ENCODE data around the gene MUSK.
"Not testable (repeated sequence)": the region's sequence is repeated elsewhere in the genome, so short reads cannot be mapped to it uniquely, and the experiment has no call there.

MUSK gene

DNA sequence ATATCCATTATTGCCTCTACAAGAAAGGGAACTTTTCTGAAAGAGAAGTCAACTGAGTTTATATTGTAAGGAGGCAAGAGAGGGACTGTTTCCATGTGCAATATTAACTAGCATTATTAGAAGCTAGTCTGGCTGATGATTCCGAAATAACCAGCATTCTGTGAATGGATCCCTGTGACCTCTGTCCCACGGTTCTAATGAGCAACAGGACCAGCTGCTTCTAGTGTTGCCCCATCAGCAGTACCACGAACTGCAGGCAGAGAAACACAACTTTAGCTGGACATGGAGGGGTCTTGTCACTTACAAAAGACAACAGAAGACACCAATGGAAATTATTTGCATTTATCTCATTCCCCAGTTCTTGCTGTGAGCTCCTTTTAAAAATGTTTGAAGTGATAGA is 95.4 kb downstream of the MUSK start:
- DNase-seq = no peak

GRCh38 chr9:110765926-110766325 is 97.3 kb downstream of the MUSK start:
- DNase-seq = no peak

GRCh38 chr9:110767559-110768063 is 99.0 kb downstream of the MUSK start:
- no peak for DNase-seq

- DNase-seq = no peak
Measured at GRCh38 chr9:110768886-110769285, 100.3 kb downstream of the MUSK start.

DNA sequence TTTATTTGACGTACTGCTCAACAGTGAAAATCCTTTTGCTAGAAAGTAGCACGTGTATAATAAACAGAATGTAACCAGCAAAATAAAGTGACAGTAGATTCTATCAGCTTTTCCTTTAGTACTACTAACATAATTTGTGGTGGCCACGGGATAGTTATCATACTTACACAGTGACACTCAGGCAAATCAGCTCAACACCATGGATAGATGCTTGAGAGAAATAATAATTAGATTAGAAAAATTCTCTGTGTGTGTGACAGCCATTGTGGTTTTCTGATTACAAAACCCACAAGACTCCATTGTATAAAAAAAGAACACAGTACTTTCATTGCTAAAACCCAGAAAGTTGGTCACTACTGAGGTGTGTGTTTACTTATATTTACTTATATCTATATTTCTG is 101.1 kb downstream of the MUSK start:
- no peak for DNase-seq

DNA sequence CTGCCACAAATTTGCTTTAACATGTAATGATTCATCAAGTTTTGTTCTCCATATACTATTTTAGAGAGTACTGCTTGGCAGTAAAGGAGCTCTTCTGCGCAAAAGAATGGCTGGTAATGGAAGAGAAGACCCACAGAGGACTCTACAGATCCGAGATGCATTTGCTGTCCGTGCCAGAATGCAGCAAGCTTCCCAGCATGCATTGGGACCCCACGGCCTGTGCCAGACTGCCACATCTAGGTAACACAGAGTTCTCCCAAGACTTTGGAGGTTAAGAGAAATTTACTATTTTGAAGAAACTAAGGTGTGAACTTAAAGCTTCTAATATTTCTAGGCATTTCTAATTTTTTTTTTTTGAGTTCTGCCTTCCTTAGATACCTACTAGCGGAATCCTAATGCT is 107.1 kb downstream of the MUSK start:
- no peak for DNase-seq

DNA sequence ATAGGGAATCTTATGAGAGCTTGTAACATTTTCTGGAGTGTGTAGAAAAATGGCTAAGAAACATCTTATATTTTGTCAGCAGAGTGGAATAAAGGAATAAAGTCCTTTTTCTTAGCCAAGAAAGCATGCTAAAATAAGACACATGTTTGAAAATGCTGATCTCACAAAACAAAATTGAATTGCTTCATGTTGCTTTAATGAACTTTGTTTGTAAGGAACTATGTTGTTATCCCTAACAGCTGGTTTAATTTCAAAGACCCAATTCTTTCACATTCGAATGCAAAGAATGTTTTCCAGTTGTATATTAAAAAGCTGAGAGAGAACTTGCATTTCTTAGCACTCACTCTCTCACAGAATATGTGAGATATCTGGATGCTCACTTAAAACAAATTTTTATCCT is 107.6 kb downstream of the MUSK start:
- DNase-seq = no peak

DNA sequence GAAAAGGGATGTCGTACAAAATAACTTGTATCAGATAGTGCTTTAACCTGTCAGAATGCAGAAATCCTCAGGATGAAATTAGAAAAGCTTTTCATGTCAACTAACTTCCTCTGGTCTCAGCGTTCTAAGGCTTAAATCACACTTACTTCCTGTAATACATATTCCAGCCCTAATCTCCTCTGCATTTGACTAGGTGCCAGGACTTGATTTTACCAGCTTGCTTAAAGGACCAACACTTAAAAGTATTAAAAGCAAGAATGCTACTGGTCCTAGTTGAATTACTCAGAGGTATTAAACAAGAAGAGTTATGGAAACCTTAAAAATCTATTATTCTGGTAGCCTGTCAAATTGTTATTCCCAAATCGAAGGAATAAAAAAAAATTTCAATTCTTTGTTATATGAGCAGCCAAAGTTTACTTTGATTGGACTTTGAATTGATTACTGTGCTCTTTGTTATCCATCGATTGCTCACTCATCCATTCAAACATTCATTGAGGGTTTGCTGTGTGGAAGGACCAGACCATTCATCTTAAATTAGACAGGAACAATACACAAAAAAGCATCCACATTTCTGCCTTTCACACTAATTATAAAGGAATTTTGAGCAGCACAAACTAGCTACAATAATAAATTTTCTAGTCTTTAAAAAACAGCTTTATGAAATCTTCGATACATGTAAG is 108.7 kb downstream of the MUSK start:
- DNase-seq = no peak

DNA sequence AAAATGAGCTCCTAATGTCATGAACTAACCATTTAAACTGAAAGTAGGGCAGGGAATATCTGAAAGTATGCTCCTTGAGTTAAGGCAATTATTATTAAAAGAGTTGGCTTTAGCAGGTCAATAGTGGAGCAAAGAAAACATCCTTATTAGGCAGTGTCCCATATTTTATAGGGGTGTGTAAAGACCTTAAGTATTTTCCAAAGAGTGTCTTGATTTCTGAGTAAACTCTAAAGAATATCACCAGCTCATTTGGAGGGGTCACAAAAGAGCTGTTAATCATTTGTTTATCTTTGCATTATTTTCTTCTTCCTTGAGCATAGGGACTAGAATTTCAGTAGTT is 109.3 kb downstream of the MUSK start:
- DNase-seq = no peak

DNA sequence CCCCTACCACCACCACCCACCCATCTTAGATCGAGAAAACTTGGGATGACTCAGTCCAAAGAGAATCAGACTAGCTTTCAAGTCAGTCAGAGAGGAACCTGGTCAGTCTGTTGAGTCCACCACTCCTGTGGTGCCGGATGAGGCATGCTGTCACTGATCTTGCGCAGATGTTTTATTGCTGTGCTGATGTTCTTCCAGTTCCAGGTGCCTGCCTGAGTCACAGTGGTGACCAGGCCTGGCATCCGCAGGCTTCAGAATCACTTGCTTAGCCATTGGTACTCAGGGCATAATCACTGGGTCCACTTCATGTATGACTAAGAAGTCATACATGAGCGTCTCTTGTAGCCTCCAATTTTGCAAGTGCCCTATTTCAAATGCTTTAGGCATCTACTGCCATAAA is 114.1 kb downstream of the MUSK start:
- no peak for DNase-seq

DNA sequence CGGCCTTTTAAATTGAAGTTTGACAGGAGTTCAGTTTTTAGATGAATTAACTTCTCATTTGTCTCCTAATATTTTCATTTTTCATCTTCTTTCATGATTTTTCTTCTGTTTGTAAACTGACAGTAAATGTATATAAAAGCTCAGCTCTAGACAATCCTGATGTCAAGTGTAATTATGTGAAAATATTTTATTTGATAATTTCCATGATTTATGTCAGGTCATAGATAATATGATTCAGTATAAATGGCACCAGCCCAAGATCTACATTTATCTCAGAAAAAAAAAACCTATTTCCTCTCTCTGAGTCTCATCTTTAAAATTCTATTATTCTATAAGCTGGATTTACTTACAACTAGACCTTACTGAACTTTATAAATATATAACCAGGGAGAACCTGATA is 115.7 kb downstream of the MUSK start:
- DNase-seq = no peak

- DNase-seq = no peak
Measured at GRCh38 chr9:110785166-110785565, 116.6 kb downstream of the MUSK start.

DNA sequence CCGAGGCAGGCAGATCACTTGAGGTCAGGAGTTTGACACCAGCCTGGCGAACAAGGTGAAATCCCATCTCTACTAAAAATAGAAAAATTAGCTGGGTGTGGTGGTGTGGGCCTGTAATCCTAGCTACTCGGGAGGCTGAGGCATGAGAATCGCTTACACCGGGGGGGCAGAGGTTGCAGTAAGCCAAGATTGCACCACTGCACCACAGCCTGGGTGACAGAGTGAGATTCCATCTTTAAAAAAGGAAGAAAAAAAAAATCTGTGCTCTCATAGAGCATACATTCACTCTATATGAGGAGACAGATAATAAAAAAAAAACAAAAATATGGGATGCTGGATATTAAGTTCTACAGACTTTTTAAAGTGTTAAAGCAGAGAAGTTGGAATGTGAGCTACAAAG is 119.8 kb downstream of the MUSK start:
- not testable (repeated sequence) for DNase-seq

- no peak for DNase-seq
Measured at GRCh38 chr9:110788871-110789270, 120.3 kb downstream of the MUSK start.

DNA sequence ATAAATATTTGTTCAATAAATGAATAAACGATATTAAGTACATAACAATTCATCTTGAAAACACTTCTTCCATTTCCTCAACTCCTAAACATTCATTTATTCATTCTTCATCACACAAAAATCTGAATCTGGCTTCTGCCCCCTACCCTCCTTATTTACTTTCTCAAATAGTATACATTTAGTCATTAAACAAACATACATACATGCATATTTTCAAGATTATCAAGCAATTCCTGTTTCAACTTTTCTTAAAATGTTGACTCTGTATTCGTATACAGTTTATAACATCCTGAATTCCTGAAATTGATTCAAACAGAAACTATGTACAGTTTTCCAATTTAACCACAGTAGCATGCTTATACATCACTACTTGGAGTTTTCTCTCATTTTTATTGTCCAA is 129.0 kb downstream of the MUSK start:
- DNase-seq = no peak

GRCh38 chr9:110799396-110799795 is 130.8 kb downstream of the MUSK start:
- DNase-seq = no peak

DNA sequence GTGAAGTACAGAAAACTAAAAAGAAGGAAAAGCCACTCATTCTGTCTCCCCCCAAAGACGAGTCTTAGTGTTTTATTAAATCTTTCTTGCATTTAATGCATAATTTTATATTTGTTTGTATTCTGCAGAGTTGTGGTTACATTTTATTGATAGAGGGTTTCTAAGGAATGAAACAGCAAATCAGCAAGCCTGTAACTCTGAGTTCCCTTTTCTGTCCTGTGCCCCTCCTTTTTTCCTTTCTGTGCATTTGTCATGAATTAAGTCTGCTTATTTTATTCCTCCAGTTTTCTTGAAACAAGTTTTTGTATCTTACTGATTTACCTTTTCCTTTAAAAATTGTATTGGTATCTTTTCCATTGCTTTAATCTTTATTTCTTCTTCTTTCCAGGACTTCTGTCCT is 132.8 kb downstream of the MUSK start:
- no peak for DNase-seq

DNA sequence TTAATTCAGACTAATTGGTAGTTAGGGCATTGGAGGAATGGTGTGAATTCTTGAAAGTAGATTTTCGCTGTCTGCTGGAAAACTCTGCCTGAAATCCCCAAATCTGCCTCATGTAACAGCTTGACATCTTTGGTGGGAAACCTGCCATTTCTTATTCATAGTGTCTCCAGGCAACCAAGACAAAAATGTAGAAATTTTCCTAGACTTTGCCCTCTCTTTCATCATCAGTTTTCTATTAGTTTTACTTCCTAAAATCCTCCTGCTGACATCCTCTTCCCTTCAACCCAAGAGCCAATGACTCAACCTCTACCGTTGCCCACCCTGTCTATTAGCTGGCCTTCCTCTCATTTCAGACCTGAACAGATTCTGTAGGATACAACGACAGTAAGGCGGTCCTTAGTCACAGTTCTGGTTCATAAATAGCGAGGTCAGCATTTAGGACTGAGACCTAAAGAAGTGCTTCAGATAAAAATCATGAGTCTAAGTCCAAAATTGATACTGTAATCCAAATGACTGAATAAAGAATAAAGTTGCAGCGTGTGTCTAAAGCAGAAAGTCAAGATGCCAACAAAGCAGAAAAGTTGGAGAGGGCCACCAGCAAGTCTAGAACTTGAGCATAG is 133.9 kb downstream of the MUSK start:
- no peak for DNase-seq

GRCh38 chr9:110807956-110808598 is 139.5 kb downstream of the MUSK start:
- no peak for DNase-seq

DNA sequence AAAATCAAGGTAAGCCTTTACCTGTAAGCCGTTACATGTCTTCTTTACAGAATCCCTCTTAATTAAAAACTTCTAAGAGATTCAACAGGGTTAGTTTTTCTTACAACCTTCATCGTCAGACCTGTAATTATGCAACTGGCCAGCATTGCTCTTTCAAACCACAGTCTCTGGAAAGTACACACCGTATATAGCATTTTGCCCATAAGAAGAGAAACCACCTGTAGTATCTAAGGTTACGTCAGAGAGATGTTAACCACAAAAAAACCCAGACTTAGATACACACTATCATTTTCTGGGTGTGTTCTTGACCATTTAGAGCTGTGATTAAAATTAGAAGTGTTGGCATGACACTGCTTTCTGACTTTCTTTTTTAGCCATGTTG is 140.0 kb downstream of the MUSK start:
- DNase-seq = no peak

DNA sequence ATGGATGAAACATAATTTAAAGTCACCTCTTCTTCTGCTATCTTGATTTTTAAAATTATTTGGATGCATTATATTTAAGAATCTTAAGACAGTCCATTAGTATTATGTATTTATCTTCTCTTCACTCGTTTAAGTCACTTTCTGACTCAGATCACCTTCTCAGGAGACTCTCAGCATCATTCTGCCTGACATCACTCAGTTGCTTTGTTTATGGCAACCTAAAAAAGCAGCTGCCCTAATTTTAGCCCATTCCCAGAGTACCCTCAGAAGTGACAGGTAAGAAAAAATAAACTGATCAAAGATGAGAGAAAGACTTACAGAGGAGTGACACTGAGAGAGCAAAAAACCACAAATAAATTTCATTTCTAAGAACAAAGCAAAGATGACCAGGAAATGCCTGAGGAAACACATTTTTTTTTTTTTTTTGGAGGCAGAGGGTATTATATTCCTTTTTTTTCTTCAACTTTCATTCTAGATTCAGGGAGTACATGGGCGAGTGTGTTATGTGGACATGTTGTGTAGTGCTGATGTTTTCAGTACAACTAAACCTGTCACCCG is 140.5 kb downstream of the MUSK start:
- DNase-seq = no peak

DNA sequence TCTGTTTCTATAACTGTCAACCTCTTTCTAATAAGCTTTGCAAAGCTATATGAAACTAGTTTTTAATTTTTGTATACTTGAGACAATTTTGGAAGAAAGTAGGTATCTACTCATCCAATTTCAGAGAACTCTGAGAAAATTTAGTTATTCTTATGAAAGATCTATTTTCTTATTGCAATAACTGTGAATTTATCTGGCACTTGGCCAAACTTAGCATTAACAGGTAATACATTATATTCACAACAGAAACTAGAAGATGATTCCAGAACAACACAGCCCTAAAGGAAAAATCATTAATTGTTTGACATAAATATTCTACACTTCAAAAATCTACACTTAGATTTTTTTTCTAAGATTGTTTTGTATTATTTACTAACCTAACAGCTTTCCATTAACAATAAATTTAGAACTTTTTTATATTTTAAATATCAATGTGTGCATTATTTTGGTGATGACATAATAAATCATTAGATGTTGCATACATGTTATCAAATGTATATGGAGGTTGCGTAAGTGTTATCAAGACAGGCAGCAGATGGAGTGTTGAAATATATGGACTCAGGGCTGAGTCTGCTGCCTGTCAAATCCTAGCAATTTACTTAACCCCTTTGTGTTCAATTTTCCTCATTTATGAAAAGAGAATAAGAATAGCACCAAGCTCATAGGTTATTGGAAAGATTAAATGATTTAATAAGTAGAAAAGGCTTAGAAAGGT is 141.8 kb downstream of the MUSK start:
- no peak for DNase-seq

DNA sequence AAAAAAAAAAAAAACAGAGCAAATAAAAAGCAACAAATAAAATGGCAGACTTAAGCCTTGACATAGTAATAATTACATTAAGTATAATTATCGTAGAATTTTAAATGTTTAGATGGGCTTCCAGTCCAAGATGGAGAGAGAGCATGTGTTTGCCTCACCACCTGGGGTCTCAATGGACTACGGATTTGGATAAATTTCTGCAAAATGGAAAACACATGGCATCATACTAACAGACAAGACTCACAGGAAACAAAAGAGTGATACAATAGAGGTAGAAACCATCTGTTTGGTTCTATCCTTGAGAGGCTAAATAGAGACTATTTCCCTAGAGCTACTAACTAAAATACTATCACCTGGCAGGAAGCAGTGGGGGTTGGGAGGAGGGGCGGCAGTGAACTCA is 144.3 kb downstream of the MUSK start:
- no peak for DNase-seq

- no peak for DNase-seq
Measured at GRCh38 chr9:110814159-110814558, 145.6 kb downstream of the MUSK start.

Data from activated CD8-positive, alpha-beta memory T cell treated with anti-CD3 and anti-CD28 coated beads, Interleukin-2, amount 50 U/mL, for 4 hours (primary cell).